H1 (cell line): Measurements from ENCODE around the gene CXCR1. TPM values are rescaled to one million over a fixed set of nuclear protein-coding genes. Genes with fewer than 3 reads are reported as not detected.

Experiments used
- CTCF ChIA-PET: fragments of 300-600 bp; sonication (Branson Sonifier 250); formaldehyde crosslinking; loops from one replicate; lab custom pipeline; 2021; ENCODE audit not compliant: partially characterized antibody; lab: Charles Lee
- POLR2A ChIA-PET: fragments of 300-600 bp; sonication (Branson Sonifier 250); formaldehyde crosslinking; loops from one replicate; lab custom pipeline; 2021; ENCODE audit warnings: inconsistent platforms; ENCODE audit not compliant: partially characterized antibody; lab: Charles Lee
- DNase-seq, 2 experiments: peaks; one replicate each; pipeline versions ENCODE4 v3.0.0 to v3.0.0-alpha.2; 2010 to 2022; ENCODE audit warnings: low spot score in 2 of 2, low read depth in 1 of 2, mixed read lengths in 1 of 2
- FAIRE-seq: peaks from 2 replicates; lab custom pipeline; 2011; peaks lifted over from hg19 to GRCh38; lab: Jason Lieb, UNC
- H2AFZ ChIP-seq: 2 replicates; pipeline ENCODE4 v1.8.1; 2012; ENCODE audit warnings: low read length, inconsistent platforms
- H2AK5ac ChIP-seq: 2 replicates; pipeline ENCODE4 v1.6.1; 2013; ENCODE audit warnings: low read depth, low read length
- H2BK120ac ChIP-seq: replicated peaks from 2 replicates; pipeline ENCODE3; 2013; ENCODE audit warnings: low read depth, low read length, inconsistent platforms
- H2BK12ac ChIP-seq: 2 replicates; pipeline ENCODE4 v1.6.1; 2013; ENCODE audit warnings: low read depth, low read length
- H2BK15ac ChIP-seq: 2 replicates; pipeline ENCODE4 v1.6.1; 2013; ENCODE audit warnings: low read length
- H2BK20ac ChIP-seq: 2 replicates; pipeline ENCODE4 v1.6.1; 2013; ENCODE audit warnings: low read length
- H2BK5ac ChIP-seq: 2 replicates; pipeline ENCODE4 v1.6.1; 2013; ENCODE audit warnings: low read depth, low read length
- H3K14ac ChIP-seq: 2 replicates; pipeline ENCODE4 v1.6.1; 2013; ENCODE audit warnings: inconsistent platforms; ENCODE audit not compliant: insufficient read length
- H3K18ac ChIP-seq: 2 replicates; pipeline ENCODE4 v1.6.1; 2013; ENCODE audit warnings: low read length; ENCODE audit errors: extremely low read depth
- H3K23ac ChIP-seq: 2 replicates; pipeline ENCODE4 v1.6.1; 2013; ENCODE audit warnings: inconsistent platforms; ENCODE audit not compliant: insufficient read length
- H3K23me2 ChIP-seq: 2 replicates; pipeline ENCODE4 v1.6.1; 2013; ENCODE audit warnings: low read depth, low read length
- H3K27ac ChIP-seq: 2 replicates; pipeline ENCODE4 v1.6.1; 2011; ENCODE audit warnings: low read depth, low read length, inconsistent platforms
- H3K27me3 ChIP-seq, 4 experiments: replicated peaks in 1 of 4; 1 replicate in 1 of 4; 2 replicates in 3 of 4; pipeline versions ENCODE4 v1.6.1 to v1.8.1; 2011 to 2013; ENCODE audit warnings: low read length in 3 of 4, mild to moderate bottlenecking in 3 of 4, inconsistent platforms in 2 of 4, mixed read lengths in 2 of 4, moderate library complexity in 1 of 4; ENCODE audit not compliant: control insufficient read depth in 3 of 4, insufficient read depth in 3 of 4; ENCODE audit errors: extremely low read depth in 1 of 4
- H3K36me3 ChIP-seq, 4 experiments: 2 replicates each; pipeline versions ENCODE4 v1.6.1 to v1.8.1; 2011 to 2013; ENCODE audit warnings: mild to moderate bottlenecking in 4 of 4, low read length in 3 of 4, moderate library complexity in 2 of 4, control low read depth in 1 of 4, inconsistent platforms in 1 of 4; ENCODE audit not compliant: insufficient read depth in 4 of 4, control insufficient read depth in 2 of 4
- H3K4ac ChIP-seq: replicated peaks from 2 replicates; pipeline ENCODE3; 2013; ENCODE audit warnings: low read length, low read depth, mixed read lengths, inconsistent platforms; ENCODE audit not compliant: insufficient read length
- H3K4me1 ChIP-seq, 4 experiments: replicated peaks in 1 of 4; 1 replicate in 1 of 4; 2 replicates in 3 of 4; pipeline versions ENCODE4 v1.6.1 to v1.8.1; 2011 to 2013; ENCODE audit warnings: low read length in 3 of 4, inconsistent platforms in 2 of 4, mixed read lengths in 1 of 4; ENCODE audit not compliant: insufficient read depth in 4 of 4, control insufficient read depth in 3 of 4
- H3K4me2 ChIP-seq, 2 experiments: 2 replicates each; pipeline versions ENCODE4 v1.6.1 to v1.8.1; 2011 to 2013; ENCODE audit warnings: low read depth in 2 of 2, low read length in 2 of 2, control low read depth in 1 of 2, inconsistent platforms in 1 of 2, mild to moderate bottlenecking in 1 of 2; ENCODE audit not compliant: insufficient read depth in 1 of 2
- H3K4me3 ChIP-seq, 4 experiments: fragments of 200-600, 300-600 bp in 1 of 4; sonication (generic), shearing (Covaris generic), sonication (Bioruptor Twin) in 1 of 4; 2 replicates each; pipeline versions ENCODE4 v1.5.1 to v1.8.1; 2011 to 2016; ENCODE audit warnings: low read length in 4 of 4, low read depth in 3 of 4, control low read depth in 2 of 4, inconsistent platforms in 2 of 4, mild to moderate bottlenecking in 2 of 4, mixed read lengths in 1 of 4, moderate library complexity in 1 of 4; ENCODE audit not compliant: insufficient read depth in 2 of 4; ENCODE audit errors: extremely low read depth in 1 of 4
- H3K56ac ChIP-seq: replicated peaks from 2 replicates; pipeline ENCODE3; 2013; ENCODE audit warnings: low read depth, mild to moderate bottlenecking, mixed read lengths, low read length, inconsistent platforms; ENCODE audit not compliant: insufficient read length
- H3K79me1 ChIP-seq: 2 replicates; pipeline ENCODE4 v1.6.1; 2013; ENCODE audit warnings: low read depth, low read length, control low read depth
- H3K79me2 ChIP-seq, 2 experiments: 2 replicates each; pipeline versions ENCODE4 v1.6.1 to v1.8.1; 2012 to 2013; ENCODE audit warnings: low read length in 2 of 2, mild to moderate bottlenecking in 2 of 2, inconsistent platforms in 1 of 2; ENCODE audit not compliant: insufficient read depth in 2 of 2, control insufficient read depth in 1 of 2
- H3K9ac ChIP-seq, 4 experiments: replicated peaks in 1 of 4; 1 replicate in 1 of 4; 2 replicates in 3 of 4; pipeline versions ENCODE4 v1.6.1 to v1.8.1; 2011 to 2013; ENCODE audit warnings: low read depth in 3 of 4, low read length in 3 of 4, control low read depth in 2 of 4, mild to moderate bottlenecking in 2 of 4, moderate library complexity in 2 of 4, inconsistent platforms in 1 of 4; ENCODE audit errors: extremely low read depth in 1 of 4
- H3K9me3 ChIP-seq, 2 experiments: 2 replicates each; pipeline versions ENCODE4 v1.6.1 to v1.8.1; 2012 to 2013; ENCODE audit warnings: mild to moderate bottlenecking in 2 of 2, moderate library complexity in 2 of 2, control low read depth in 1 of 2, inconsistent platforms in 1 of 2, low read depth in 1 of 2, low read length in 1 of 2, mixed read lengths in 1 of 2; ENCODE audit not compliant: insufficient read depth in 2 of 2
- H4K20me1 ChIP-seq, 2 experiments: replicated peaks in 1 of 2; 2 replicates each; pipeline versions ENCODE3 to v1.8.1; 2011 to 2013; ENCODE audit warnings: inconsistent platforms in 2 of 2, low read length in 2 of 2, mild to moderate bottlenecking in 1 of 2; ENCODE audit not compliant: insufficient read depth in 2 of 2, control insufficient read depth in 1 of 2
- H4K5ac ChIP-seq: 2 replicates; pipeline ENCODE4 v1.6.1; 2013; ENCODE audit warnings: low read length, low read depth, mixed read lengths, inconsistent platforms; ENCODE audit not compliant: insufficient read length
- H4K8ac ChIP-seq: 2 replicates; pipeline ENCODE4 v1.8.0; 2013; ENCODE audit warnings: mild to moderate bottlenecking, moderate library complexity, low read length, inconsistent platforms; ENCODE audit not compliant: insufficient read depth; ENCODE audit errors: extremely low read depth
- H4K91ac ChIP-seq: replicated peaks from 2 replicates; pipeline ENCODE3; 2013; ENCODE audit warnings: low read length, mixed read lengths, inconsistent platforms; ENCODE audit not compliant: insufficient read length
- ATF2 ChIP-seq: IDR thresholded peaks from 2 replicates; pipeline ENCODE4 v1.6.1; 2012; ENCODE audit warnings: low read length, inconsistent platforms
- BCL11A ChIP-seq, 2 experiments: IDR thresholded peaks; one replicate each; pipeline ENCODE4 v1.6.1; 2011; ENCODE audit warnings: low read depth in 2 of 2, low read length in 2 of 2, mild to moderate bottlenecking in 2 of 2
- CHD1 ChIP-seq: IDR thresholded peaks from 2 replicates; pipeline ENCODE4 v1.6.1; 2012; ENCODE audit warnings: low read depth, low read length, improper control_type of control experiment
- EP300 ChIP-seq, 2 experiments: IDR thresholded peaks; 1 replicate in 1 of 2; 2 replicates in 1 of 2; pipeline ENCODE4 v1.6.1; 2011 to 2012; ENCODE audit warnings: low read depth in 2 of 2, low read length in 2 of 2, mild to moderate bottlenecking in 2 of 2, borderline replicate concordance in 1 of 2, inconsistent platforms in 1 of 2, moderate library complexity in 1 of 2
- FOSL1 ChIP-seq: IDR thresholded peaks from 2 replicates; pipeline ENCODE4 v1.6.1; 2011; ENCODE audit warnings: mild to moderate bottlenecking, low read depth, low read length, moderate library complexity; ENCODE audit not compliant: insufficient read depth
- KDM1A ChIP-seq: fragments of 200-600, 300-600 bp; sonication (generic); IDR thresholded peaks from 2 replicates; pipeline ENCODE4 v1.7.1; 2016; ENCODE audit warnings: mild to moderate bottlenecking, low read length, borderline replicate concordance
- MAX ChIP-seq: IDR thresholded peaks from 2 replicates; pipeline ENCODE4 v1.6.1; 2012; ENCODE audit warnings: inconsistent platforms
- NRF1 ChIP-seq: IDR thresholded peaks from 2 replicates; pipeline ENCODE4 v1.6.1; 2011; ENCODE audit warnings: mild to moderate bottlenecking, low read depth, low read length, improper control_type of control experiment
- POU5F1 ChIP-seq: IDR thresholded peaks from 2 replicates; pipeline ENCODE4 v1.6.1; 2011; ENCODE audit warnings: low read depth, mild to moderate bottlenecking, low read length, moderate library complexity
- SIN3A ChIP-seq, 2 experiments: IDR thresholded peaks in 1 of 2; conservative IDR thresholded peaks in 1 of 2; 2 replicates each; pipeline ENCODE4 v1.6.1; 2011 to 2012; ENCODE audit warnings: low read length in 2 of 2, improper control_type of control experiment in 1 of 2, low read depth in 1 of 2, mild to moderate bottlenecking in 1 of 2
- WGBS, 2 experiments: shearing (Covaris generic) in 1 of 2; methylation state at CpG; one replicate each; pipeline versions ENCODE4 v1.1.6 to v1.1.7; 2013 to 2015; ENCODE audit warnings: low lambda C conversion rate in 2 of 2, mixed read lengths in 2 of 2, inconsistent platforms in 1 of 2, low coverage in 1 of 2, missing lambda C conversion rate in 1 of 2; ENCODE audit not compliant: insufficient replicate concordance in 2 of 2, insufficient coverage in 1 of 2, insufficient read length in 1 of 2; ENCODE audit errors: extremely low coverage in 1 of 2, missing lambda C conversion rate in 1 of 2; 5-methylcytosine and 5-hydroxymethylcytosine counted together
- polyA plus RNA-seq, 7 experiments: library from polyadenylated mRNA; depleted of rRNA in 3 of 7; stranded (reverse) in 5 of 7; unstranded in 2 of 7; fragments of >200 nt in 5 of 7; fragments of 200-250 nt in 2 of 7; gene quantifications; 1 replicate in 5 of 7; 2 replicates in 1 of 7; 4 replicates in 1 of 7; pipeline versions ENCODE4 v1.2.1 to v1.2.3, GENCODE V29; 2011 to 2013; ENCODE audit warnings: missing spikeins in 2 of 7, mixed read lengths in 2 of 7
- total RNA-seq: library from RNA; stranded (reverse); fragmentation: NEBNext Ultra II Directional; extraction: Animal tissue kit (Norgen Biotek cat#: 25700); gene quantifications from 2 replicates; pipeline ENCODE4 v1.2.1, GENCODE V29; 2021

CXCR1 gene
- total and polyA plus RNA-seq, 2 of the 8 experiments (the other 6 are each of a cell fraction or from before 2014, with no cell fraction given): not detected

GRCh38 chr2:218161644-218162043 is 5.1 kb downstream of the CXCR1 start:
- no peaks in the 10 kb centered on the region for H3K9me3 ChIP-seq
- no peaks in the 10 kb centered on the region for H3K4me1 ChIP-seq
- no peaks in the 10 kb centered on the region for H3K23me2 ChIP-seq
- H4K8ac ChIP-seq: no peak overlapping the region
- ChIA-PET CTCF (interaction anchor here (1.7 kb wide), 1 partner anchor 12 kb away, joined by 5 read pairs; no protein-coding TSS in a partner anchor), POLR2A (no interaction called here)
- H3K4me3 ChIP-seq: no peak overlapping the region
- H2AFZ ChIP-seq: no peak overlapping the region
- no peak overlapping the region for H2BK20ac ChIP-seq
- H4K91ac ChIP-seq: no peak overlapping the region
- H2BK12ac ChIP-seq: no peak overlapping the region
- no peaks in the 10 kb centered on the region for H4K20me1 ChIP-seq
- WGBS, 2 experiments: 70% methylated on average over 2 of the region's 2 CpGs; no CpG with 5 or more reads in 1 of the 2 experiments
- H3K14ac ChIP-seq: no peak overlapping the region
- H2AK5ac ChIP-seq: no peak overlapping the region
- no peak overlapping the region for H3K27ac ChIP-seq
- no peak for TF ChIP-seq MAX
- TF ChIP-seq POU5F1: no peak
- no peak for TF ChIP-seq CHD1
- no peak for TF ChIP-seq ATF2
- no peak for TF ChIP-seq FOSL1
- TF ChIP-seq SIN3A (conservative IDR thresholded peaks at IDR 0.05 in 1 of 2, IDR thresholded peaks at IDR 0.05 in 1 of 2; ENCODE audit: low read depth in 1 of 2, low read length in 2 of 2): no peak
- TF ChIP-seq NRF1: no peak
- no peak for TF ChIP-seq KDM1A
- TF ChIP-seq EP300 (IDR thresholded peaks at IDR 0.05; ENCODE audit: borderline replicate concordance in 1 of 2, low read depth in 2 of 2, low read length in 2 of 2): no peak
- TF ChIP-seq BCL11A (IDR thresholded peaks at IDR 0.05; ENCODE audit: low read depth in 2 of 2, low read length in 2 of 2): no peak
- no peaks in the 10 kb centered on the region for H3K79me2 ChIP-seq
- DNase-seq: no peak
- no peak overlapping the region for H3K23ac ChIP-seq
- H2BK15ac ChIP-seq: no peak overlapping the region
- no peak overlapping the region for H3K9ac ChIP-seq
- no peak overlapping the region for H3K18ac ChIP-seq
- no peaks in the 10 kb centered on the region for H3K79me1 ChIP-seq
- no peak overlapping the region for H4K5ac ChIP-seq
- no peak overlapping the region for H2BK120ac ChIP-seq
- H3K4ac ChIP-seq: no peak overlapping the region
- 0 out of 7 replicates have a peak, but pooled peaks cover 0 to 3% (median 0%) of the 10 kb centered on the region in 4 experiments for H3K27me3 ChIP-seq
- FAIRE-seq: no peak
- no peak overlapping the region for H3K56ac ChIP-seq
- H3K36me3 ChIP-seq: no peaks in the 10 kb centered on the region
- H3K4me2 ChIP-seq: no peak overlapping the region
- no peak overlapping the region for H2BK5ac ChIP-seq
